ENCODE data around the gene IBA57. TPM values are rescaled to one million over a fixed set of nuclear protein-coding genes. Genes with fewer than 3 reads are reported as not detected.

Gene IBA57
- total RNA-seq, 2 donors from 2014 or later: 3.5 to 12.2 TPM

DNA sequence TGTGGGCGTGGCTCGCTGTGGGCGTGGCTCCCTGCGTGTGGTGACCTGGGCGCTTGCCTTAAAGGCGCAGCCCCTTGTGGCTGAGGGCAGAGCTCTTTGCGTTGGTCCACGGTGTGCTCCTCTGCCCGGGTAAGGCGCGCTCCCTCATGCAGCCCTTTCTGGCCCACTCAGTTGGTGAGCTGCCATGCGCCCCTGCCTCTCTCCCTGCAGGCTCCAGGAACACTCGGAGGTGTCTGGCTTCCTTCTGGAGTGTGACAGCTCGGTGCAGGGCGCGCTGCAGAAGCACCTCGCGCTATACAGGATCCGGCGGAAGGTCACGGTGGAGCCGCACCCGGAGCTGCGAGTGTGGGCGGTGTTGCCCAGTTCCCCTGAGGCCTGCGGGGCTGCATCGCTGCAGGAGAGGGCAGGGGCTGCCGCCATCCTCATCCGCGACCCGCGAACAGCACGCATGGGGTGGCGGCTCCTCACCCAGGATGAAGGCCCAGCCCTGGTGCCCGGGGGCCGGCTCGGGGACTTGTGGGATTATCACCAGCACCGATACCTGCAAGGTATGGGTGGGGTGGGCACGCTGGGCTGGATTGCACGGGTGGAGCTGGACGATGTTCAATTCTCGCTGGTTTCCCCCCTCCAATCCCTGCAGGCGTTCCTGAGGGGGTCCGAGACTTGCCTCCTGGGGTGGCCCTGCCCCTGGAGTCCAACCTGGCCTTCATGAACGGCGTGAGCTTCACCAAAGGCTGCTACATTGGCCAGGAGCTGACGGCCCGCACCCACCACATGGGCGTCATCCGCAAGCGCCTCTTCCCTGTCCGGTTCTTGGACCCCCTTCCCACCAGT is 9.1 kb downstream of the IBA57 start:
- no peaks in the 10 kb centered on the region for H3K4me1 ChIP-seq (ENCODE audit: control insufficient read depth in 1 of 2, low read depth in 2 of 2)
- H3K36me3 ChIP-seq: peaks cover 10% of the 10 kb centered on the region
- ATAC-seq (ENCODE audit: insufficient number of reproducible peaks, low FRiP score, low read depth) (no peak), DNase-seq (ENCODE audit: low spot score) (no peak)
- H3K9me3 ChIP-seq: no peaks in the 10 kb centered on the region
- no peak overlapping the region for H3K4me3 ChIP-seq
- no peak overlapping the region for H3K27ac ChIP-seq
- H3K27me3 ChIP-seq (replicated peaks; ENCODE audit: insufficient read depth): no peaks in the 10 kb centered on the region
- TF ChIP-seq, protein P1, sequence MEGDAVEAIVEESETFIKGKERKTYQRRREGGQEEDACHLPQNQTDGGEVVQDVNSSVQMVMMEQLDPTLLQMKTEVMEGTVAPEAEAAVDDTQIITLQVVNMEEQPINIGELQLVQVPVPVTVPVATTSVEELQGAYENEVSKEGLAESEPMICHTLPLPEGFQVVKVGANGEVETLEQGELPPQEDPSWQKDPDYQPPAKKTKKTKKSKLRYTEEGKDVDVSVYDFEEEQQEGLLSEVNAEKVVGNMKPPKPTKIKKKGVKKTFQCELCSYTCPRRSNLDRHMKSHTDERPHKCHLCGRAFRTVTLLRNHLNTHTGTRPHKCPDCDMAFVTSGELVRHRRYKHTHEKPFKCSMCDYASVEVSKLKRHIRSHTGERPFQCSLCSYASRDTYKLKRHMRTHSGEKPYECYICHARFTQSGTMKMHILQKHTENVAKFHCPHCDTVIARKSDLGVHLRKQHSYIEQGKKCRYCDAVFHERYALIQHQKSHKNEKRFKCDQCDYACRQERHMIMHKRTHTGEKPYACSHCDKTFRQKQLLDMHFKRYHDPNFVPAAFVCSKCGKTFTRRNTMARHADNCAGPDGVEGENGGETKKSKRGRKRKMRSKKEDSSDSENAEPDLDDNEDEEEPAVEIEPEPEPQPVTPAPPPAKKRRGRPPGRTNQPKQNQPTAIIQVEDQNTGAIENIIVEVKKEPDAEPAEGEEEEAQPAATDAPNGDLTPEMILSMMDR (IDR thresholded peaks at IDR 0.05): no peak

DNA sequence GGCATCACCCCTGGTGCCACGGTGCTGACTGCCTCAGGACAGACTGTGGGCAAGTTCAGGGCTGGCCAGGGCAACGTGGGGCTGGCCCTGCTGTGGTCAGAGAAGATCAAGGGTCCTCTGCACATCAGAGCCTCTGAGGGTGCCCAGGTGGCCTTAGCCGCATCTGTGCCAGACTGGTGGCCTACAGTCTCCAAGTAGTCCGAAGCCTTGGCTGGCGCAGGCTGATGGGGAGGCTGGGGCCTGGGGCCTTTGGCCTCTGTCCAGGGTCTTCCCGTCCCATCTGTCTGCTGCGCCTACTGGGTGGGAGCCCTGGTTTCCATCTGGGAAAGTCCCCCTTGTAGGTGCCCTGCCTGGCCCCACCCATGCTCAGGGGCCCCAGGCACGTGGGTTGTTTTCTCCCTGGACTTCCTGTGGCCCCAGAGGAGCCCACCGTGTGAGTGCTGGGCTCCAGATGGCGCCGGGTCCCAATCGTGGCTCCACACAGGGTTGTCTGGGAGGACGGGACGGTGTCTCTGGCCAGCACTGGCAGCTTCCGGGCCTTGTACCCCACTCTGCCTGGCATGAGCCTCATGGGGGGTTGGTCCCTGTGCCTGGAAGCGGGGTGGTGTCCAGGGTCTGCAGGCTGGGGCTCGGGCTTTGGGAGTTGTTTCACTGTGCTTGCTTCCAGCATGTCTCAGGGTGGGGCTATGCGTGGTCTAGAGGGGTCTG is 9.9 kb downstream of the IBA57 start:
- Histone ChIP-seq H3K9me3 (no peaks in the 10 kb centered on the region), H3K27me3 (replicated peaks; ENCODE audit: insufficient read depth) (no peaks in the 10 kb centered on the region), H3K36me3 (peaks cover 10% of the 10 kb centered on the region), H3K27ac (no peak overlapping the region), H3K4me1 (ENCODE audit: control insufficient read depth in 1 of 2, low read depth in 2 of 2) (no peaks in the 10 kb centered on the region), H3K4me3 (no peak overlapping the region)
- ATAC-seq (ENCODE audit: insufficient number of reproducible peaks, low FRiP score, low read depth): no peak
- DNase-seq (ENCODE audit: low spot score): no peak
- TF ChIP-seq, protein P1 (IDR thresholded peaks at IDR 0.05): no peak

DNA sequence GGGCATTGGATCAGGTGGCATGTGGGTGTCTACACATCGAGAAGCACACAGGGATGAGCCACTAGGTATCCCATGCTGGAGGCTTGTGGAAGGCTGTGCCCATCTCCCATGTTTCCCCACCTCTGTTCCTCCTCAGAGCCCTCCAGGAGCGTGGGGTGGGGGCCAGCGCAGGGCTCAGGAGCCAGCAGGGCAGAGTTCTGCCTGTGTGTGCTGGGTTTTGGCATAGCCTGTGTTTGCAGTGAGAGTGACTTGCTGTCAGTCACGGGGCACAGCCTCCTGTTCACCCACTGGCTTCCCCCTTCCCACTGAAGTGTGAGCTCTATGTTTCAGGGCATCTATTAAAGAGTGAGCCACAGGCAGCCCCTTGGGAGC is 10.4 kb downstream of the IBA57 start:
- no peaks in the 10 kb centered on the region for H3K4me1 ChIP-seq (ENCODE audit: control insufficient read depth in 1 of 2, low read depth in 2 of 2)
- ATAC-seq (ENCODE audit: insufficient number of reproducible peaks, low FRiP score, low read depth) (no peak), DNase-seq (ENCODE audit: low spot score) (no peak)
- TF ChIP-seq, protein P1 (IDR thresholded peaks at IDR 0.05): no peak
- peaks cover 10% of the 10 kb centered on the region for H3K36me3 ChIP-seq
- no peak overlapping the region for H3K27ac ChIP-seq
- no peak overlapping the region for H3K4me3 ChIP-seq
- H3K9me3 ChIP-seq: no peaks in the 10 kb centered on the region
- no peaks in the 10 kb centered on the region for H3K27me3 ChIP-seq (replicated peaks; ENCODE audit: insufficient read depth)

DNA sequence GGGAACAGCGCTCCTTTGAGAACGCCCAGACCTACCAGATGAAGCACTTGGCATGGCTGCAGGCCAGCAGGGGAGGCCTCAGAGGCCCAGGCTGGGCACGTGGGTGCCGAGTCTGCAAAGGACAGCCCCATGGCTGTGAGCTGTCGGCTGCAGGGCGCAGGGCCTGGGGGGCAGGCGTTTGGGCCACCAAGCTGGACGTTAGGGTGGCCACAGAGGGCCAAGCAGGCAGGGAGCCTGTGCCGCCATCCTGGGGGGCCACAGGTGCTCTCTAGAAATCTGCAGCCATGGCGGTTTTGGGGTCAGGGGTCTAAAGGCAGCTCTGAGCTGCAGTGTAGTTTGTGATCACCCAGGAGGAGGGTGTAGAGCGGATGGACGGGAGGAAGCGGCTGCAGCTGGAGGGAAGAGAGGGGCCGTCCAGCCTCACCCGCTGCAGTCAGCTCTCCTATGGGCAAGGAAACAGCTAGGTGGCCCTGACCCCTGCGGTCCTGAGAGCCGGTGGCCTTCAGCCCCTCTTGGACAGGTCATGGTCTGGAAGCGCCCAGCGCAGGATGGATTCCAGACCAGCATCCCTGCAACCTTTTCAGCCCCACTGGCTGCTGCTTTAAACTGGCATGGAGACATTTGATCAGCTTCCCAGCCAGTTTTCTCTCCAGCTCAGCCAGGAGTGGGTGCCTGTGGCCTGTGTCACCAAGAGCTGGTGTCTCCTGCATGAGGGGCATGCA is 11.0 kb downstream of the IBA57 start:
- no peak overlapping the region for H3K4me3 ChIP-seq
- H3K27me3 ChIP-seq (replicated peaks; ENCODE audit: insufficient read depth): no peaks in the 10 kb centered on the region
- no peaks in the 10 kb centered on the region for H3K9me3 ChIP-seq
- TF ChIP-seq, protein P1 (IDR thresholded peaks at IDR 0.05): no peak
- H3K27ac ChIP-seq: no peak overlapping the region
- ATAC-seq (ENCODE audit: insufficient number of reproducible peaks, low FRiP score, low read depth) (no peak), DNase-seq (ENCODE audit: low spot score) (no peak)
- peaks cover 10% of the 10 kb centered on the region for H3K36me3 ChIP-seq
- H3K4me1 ChIP-seq (ENCODE audit: control insufficient read depth in 1 of 2, low read depth in 2 of 2): no peaks in the 10 kb centered on the region

DNA sequence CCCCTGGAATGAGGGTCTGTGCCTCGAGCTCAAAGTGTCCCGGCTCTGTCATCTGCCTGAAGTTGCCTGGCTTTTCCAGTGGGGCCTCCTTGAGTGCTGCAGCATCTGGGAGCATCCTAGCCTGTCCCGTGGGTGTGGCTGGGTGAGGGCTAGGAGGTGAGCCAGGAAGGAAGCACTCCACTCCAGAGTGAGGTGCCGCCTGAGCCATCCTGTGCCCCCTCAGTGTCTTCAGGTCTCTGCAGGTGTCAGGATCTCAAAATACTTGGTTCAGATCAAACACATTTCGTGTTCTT is 11.5 kb downstream of the IBA57 start:
- Histone ChIP-seq H3K27ac (no peak overlapping the region), H3K4me1 (ENCODE audit: control insufficient read depth in 1 of 2, low read depth in 2 of 2) (no peaks in the 10 kb centered on the region), H3K4me3 (no peak overlapping the region), H3K36me3 (peaks cover 10% of the 10 kb centered on the region), H3K9me3 (no peaks in the 10 kb centered on the region), H3K27me3 (replicated peaks; ENCODE audit: insufficient read depth) (no peaks in the 10 kb centered on the region)
- ATAC-seq (ENCODE audit: insufficient number of reproducible peaks, low FRiP score, low read depth) (no peak), DNase-seq (ENCODE audit: low spot score) (no peak)
- TF ChIP-seq, protein P1 (IDR thresholded peaks at IDR 0.05): no peak

All from thoracic aorta (tissue), 2 donors.